ENCODE data around the gene ZNF609.
"Not testable (repeated sequence)": the region's sequence is repeated elsewhere in the genome, so short reads cannot be mapped to it uniquely, and the experiment has no call there.

The ZNF609 gene

DNA sequence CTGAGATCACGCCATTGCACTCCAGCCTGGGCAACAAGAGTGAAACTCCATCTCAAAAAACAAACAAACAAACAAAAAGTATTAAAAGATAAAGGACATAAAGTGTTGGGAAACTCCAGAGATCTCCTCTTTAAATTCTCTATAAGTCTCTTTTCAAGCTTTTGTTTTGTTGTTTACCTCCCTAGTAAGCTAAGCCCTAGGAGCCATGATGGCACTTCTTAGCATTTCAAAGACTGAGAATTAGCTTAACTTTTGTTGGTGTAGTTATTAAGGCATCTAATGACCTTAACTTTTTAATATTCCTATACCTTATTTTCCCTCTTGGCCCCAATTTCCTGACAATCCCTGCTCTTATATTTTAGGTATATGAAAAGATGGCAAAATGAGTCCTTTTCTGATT lies 157.3 kb downstream of the ZNF609 start:
- DNase-seq, result no peak
- intact Hi-C loops (cut with DNase I), result no loop called here

DNA sequence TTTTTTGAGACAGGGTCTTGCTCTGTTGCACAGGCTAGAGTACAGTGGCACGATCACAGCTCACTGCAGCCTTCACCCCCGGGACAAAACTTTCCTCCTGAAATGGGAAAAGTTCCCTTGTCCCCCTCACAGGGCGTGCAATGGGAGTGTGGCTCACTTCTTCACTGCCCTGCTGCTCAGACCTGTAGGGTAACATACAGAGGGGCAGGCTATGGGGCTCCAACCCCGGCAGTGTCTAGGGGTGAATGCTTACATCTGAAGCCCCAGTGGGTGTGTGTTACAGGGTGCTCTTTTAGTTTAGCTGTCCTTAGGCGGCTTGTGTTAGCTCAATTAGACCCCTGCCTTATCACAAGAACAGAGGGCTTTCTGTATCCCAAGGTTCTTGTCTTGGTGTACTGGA lies 157.8 kb downstream of the ZNF609 start:
- intact Hi-C loops (cut with DNase I), result no loop called here
- no peak for DNase-seq

DNA sequence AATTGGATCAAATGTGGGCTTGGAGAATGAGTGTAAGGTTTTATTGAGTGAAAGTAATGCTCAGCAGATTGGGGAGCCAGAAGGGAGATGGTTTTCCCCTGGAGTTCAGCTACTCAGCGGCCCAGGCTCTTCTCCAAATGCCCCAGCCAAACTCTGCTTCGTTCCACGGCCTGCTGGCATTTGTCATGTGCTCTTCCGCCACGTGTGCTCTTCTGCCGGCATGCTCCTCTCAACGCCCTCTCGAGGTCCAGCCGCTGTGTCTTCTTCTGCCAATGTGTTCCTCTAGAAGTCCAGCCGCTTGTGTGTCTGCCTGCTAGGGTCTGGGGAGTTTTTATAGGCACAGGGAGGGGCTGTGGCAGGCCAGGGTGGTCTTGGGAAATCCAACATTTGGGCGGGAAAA lies 158.2 kb downstream of the ZNF609 start:
- intact Hi-C loops (cut with DNase I), result no loop called here
- no peak for DNase-seq

DNA sequence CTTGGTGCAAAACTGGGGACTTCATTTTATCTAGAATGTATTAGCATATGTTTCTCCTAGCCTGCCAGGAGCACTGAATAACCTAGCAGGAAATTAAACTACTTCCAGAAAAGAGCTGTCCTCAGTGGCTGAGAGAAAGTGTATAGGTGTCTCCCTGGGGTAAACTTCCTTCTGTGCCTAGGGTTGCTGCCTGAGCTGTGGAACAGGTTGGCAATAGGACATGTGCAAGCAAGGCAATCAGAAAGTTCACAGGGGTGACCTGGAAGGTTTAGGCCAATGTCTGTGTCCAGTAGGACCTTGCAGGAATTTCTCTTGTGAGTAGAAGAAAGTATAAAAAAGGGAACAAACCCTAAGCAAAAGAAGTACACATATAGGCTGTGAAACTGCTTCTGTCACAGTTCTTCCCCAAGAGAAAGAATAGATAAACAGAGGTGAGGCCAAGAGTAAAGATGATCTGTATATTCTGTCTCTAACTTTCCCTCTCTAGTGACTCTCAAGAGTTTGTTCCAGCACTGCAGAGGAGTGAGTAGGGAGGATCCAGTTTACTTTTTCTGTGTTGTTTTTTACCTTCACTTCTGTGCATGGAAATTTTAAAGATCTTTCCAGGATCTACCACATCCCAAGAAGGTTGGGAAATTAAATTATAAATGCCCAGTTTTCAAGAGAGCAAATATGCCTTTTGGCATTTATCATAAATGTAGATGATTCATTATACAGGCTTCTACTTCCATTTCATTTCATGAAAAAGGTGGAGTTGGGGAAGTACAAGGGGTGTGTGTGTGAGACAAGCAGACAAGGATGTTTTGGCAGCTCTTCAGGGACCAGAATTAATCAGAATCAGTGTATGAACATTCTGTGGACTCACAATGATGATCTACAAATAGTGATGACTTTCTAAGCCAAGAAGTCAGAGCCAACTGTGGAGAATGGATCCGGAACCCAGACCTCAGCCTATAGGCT lies 159.8 kb downstream of the ZNF609 start:
- intact Hi-C loops (cut with DNase I), result no loop called here

DNA sequence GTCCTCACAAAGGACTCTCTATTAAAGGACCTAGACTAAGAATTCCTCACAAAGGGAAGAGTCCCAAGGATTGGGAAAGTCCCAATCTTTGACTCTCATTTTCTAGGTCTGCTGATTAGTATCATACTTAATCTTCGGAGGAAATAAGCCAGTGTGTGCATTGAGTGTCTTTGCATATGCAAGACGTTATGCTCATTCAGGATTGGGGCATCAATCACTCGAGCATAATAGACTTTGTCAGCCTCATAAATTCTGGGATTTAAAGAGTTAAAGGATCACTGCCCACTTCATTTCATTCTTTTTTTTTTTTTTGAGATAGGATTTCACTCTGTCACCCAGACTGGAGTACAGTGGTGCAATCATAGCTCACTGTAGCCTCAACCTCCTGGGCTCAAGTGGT lies 160.7 kb downstream of the ZNF609 start:
- DNase-seq, result no peak
- intact Hi-C loops (cut with DNase I), result no loop called here

More for the DNA sequence above, 159.8 kb downstream of the ZNF609 start:
- no peak for DNase-seq

DNA sequence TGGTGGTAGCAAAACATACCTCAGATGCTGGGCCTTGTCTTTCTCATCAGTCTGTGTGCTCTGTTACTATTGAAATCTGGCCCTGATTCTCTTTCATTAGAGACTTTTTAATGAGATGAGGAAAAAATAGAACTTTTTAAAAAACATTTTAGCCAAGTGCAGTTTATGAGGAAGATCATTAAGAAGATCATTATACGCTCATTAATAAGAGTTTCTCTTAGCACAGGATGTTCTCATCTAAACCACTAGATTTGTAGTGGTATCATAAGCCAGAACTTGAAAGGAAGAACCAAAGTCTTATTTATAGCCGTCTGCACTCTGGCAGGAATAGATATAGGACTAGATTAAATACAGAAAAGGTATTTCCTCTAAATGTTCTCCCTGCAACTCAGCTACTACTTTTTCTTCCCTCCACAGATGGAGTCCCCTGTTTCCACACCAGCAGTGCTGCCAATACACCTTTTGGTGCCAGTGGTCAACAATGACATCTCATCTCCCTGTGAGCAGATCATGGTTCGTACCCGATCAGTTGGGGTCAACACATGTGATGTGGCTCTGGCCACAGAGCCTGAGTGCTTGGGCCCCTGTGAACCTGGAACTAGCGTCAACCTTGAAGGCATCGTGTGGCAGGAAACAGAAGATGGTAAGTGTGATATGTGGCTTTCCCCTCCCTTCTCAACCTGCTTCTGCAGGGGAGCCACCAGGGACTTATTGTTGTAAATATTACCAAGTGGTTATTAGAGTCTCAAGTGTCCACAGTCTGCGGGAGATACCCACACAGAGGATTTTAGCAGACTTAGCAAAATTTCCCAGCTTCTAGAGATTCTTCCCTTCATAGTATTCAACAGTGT lies 162.3 kb downstream of the ZNF609 start:
- intact Hi-C loops (cut with DNase I), result no loop called here

DNA sequence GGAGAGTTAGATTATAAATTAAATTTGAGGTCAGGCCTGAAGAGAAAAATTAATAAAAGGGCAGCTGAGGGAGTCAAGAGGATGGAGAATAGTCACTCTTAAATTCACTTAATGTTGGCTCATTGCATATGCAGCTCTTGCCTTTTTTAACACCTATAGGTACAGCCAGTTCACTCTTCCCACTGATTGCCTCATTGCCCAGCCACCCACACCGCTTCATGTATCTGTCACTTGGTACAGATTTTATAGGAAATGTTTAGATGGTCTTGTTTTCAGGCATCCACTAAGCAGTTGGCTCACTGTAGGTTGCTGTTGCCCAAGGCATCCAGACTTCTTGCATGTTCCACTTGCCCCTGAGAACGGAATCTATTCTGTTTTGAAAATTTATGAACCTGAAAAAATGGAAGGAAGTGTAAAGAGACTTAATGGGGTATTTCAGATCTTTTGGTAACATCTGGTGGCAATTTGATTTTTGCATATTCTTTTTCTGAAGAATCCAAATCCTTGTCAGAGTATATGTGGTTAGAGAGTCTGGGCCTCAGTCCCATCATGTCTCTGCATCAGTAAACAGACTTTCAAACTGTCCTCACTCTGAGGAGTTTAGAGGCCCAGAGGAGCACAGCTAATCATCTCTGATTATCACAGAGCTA lies 163.1 kb downstream of the ZNF609 start:
- DNase-seq, result peak in 6 of 10 donors; percentile 12 to 87 (median 40)
- intact Hi-C loops (cut with DNase I), result no loop called here

More for the DNA sequence above, 162.3 kb downstream of the ZNF609 start:
- DNase-seq, result no peak

DNA sequence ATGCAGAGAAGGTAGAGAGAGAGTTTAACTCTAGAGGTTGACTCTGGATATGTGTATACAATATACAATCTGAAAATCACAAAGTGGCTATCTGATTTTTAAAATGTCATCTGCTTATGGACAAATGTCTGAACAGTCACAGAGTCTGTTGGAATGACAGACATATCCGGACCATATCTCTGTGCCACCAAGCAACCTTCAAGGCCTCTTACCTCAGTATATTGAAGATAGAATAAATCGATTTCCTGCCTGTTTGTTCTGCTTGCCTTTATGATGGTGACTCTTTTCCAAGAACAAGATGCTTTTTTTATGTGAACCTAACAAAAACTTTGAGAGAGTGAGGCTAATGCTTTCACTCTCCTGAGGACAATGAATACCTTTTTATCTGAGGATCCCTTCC lies 163.9 kb downstream of the ZNF609 start:
- no peak for DNase-seq
- intact Hi-C loops (cut with DNase I), result no loop called here

DNA sequence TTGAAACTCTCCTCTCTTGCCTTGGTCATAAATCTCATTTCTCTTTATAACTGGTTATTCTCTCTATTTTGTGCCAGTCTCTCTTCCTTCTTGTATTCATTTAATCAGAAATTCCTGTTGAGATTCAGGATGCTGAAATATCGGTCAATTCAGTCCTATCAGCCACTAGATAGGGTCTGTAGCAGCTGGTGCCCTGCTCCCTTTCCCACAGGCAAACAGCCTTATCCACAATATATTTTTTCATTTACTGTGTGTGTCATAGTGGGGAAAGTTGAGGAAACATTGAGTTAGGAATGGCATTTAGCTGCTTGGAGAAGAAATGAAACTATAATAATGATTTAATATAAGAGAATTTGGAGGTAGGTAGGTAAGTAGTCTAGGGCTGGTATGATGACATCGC lies 168.7 kb downstream of the ZNF609 start:
- intact Hi-C loops (cut with DNase I), result no loop called here
- no peak for DNase-seq

DNA sequence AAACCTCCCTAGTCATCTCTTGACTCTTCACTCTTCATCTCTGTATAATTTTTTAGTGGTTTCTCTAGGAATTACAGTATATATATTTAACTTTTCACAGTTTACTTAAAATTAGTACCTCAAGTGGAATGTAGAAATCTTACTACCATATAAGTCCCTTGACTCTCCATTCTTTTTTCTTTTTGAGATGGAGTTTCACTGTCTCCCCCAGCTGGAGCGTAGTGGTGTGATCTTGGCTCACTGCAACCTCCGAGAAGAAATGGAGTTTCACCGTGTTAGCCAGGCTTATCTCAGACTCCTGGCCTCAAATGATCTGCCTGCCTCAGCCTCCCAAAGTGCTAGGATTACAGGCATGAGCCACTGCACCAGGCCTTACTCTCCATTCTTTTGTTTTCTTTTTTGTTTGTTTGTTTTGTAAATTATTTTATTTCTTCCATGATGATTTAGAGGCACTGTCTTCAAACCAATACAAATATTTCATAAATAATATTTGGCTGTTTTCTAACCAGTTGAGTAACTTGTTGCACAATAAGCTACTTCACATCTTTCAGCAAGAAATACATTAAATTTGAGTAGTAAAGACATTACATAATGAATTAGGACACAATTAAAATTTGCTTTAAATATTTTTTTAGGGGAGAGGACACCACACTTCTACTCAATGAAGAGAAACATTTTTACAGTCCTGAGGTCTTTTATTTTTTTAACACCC lies 170.2 kb downstream of the ZNF609 start:
- intact Hi-C loops (cut with DNase I), result loop anchor here (10.0 kb wide), 1 partner anchor 166 kb away; the partner anchor contains the start of gene ZNF609
- no peak for DNase-seq

DNA sequence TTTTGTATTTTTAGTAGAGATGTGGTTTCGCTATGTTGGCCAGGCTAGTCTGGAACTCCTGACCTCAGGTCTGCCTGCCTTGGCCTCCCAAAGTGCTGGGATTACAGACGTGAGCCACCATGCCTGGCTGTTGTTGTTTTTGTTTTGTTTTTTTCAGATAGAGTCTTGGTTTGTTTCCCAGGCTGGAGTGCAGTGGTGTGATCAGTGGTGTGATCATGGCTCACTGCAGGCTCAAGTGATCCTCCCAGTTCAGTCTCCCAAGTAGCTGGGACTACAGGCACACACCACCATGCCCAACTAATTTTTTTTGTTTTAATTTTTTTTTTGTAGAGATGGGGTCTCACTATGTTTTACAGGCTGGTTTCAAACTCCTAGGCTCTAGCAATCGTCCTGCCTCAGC lies 172.3 kb downstream of the ZNF609 start:
- intact Hi-C loops (cut with DNase I), result loop anchor here (10.0 kb wide), 1 partner anchor 168 kb away; the partner anchor contains the start of gene ZNF609
- not testable (repeated sequence) for DNase-seq

DNA sequence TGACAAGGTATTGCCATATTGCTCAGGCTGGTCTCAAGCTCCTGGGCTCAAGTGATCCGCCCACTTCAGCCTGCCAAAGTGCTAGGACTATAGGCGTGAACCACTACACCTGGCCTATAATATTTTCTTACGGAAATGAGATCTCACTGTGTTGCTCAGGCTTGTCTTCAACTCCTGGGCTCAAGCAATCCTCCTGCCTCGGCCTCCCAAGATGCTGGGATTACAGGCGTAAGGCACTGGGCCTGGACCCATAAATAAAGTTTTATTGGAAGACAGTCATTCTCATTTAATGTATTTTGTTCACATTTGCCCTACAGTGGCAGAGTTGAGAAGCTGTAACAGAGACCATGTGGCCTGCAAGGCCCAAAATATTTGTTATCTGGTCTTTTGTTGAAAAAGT lies 173.0 kb downstream of the ZNF609 start:
- intact Hi-C loops (cut with DNase I), result loop anchor here (10.0 kb wide), 1 partner anchor 169 kb away; the partner anchor contains the start of gene ZNF609

DNA sequence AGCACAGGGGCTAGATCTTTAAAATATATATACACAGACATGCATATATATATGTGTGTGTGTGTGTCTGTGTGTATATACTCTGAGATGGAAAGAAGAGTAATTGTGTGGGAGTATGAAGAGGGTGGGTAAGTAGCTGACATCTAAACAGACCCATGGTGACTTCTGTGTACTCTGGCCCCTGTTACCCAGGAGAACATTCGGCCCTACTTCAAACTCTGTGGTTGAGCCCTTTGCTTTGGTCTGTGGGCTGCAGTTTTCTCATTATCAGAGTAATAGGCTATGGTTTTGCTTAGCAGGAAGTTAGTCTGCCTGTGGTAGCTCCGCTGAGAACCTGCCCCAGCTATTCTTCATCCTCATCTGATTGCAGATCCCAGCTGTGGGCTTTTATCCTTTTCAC lies 173.6 kb downstream of the ZNF609 start:
- intact Hi-C loops (cut with DNase I), result loop anchor here (10.0 kb wide), 1 partner anchor 169 kb away; the partner anchor contains the start of gene ZNF609
- no peak for DNase-seq

More for the DNA sequence above, 173.0 kb downstream of the ZNF609 start:
- DNase-seq, result no peak

DNA sequence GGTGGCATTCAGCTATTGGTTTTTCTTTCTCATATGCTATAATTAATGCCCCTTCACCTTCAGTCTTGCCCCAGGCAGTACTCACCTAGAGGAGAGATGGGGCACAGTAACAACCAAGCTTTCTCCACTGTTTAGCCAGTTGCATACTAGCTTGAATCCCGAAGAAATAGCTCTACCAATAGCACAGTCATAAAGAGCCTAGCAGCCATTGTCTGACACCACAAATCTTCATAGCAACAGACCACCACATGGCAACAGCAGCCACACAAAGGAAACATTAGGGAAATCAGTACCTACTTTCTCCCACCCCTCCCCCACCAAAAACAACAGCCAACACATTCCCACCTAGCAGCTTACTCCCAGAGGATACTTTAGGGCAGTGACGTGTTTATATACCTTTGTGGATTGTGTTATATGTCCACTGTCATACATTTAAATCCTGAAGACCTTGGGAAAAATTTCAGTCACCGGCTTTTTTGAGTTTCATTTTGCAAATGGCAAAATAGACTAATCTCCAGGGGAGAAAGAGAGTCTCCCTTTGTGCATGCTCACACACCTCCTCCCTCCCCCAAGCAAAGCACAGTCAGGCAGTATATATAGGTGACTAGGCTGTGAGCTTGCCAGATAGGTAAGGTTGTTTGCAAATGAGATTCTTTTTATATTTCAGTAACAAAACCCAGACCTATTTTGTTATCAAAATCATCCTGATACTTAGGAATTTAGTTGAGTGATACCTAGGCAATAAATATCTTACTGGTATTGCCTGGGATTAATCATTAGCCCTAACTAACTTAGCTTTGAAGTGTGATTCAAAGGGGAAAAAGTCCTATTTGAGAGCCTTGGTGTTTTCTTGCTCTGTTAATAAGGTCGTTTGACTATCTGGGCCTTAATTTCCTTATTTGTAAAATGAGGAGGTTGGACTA lies 174.5 kb downstream of the ZNF609 start:
- no peak for DNase-seq
- intact Hi-C loops (cut with DNase I), result loop anchor here (10.0 kb wide), 1 partner anchor 170 kb away; the partner anchor contains the start of gene ZNF609

DNA sequence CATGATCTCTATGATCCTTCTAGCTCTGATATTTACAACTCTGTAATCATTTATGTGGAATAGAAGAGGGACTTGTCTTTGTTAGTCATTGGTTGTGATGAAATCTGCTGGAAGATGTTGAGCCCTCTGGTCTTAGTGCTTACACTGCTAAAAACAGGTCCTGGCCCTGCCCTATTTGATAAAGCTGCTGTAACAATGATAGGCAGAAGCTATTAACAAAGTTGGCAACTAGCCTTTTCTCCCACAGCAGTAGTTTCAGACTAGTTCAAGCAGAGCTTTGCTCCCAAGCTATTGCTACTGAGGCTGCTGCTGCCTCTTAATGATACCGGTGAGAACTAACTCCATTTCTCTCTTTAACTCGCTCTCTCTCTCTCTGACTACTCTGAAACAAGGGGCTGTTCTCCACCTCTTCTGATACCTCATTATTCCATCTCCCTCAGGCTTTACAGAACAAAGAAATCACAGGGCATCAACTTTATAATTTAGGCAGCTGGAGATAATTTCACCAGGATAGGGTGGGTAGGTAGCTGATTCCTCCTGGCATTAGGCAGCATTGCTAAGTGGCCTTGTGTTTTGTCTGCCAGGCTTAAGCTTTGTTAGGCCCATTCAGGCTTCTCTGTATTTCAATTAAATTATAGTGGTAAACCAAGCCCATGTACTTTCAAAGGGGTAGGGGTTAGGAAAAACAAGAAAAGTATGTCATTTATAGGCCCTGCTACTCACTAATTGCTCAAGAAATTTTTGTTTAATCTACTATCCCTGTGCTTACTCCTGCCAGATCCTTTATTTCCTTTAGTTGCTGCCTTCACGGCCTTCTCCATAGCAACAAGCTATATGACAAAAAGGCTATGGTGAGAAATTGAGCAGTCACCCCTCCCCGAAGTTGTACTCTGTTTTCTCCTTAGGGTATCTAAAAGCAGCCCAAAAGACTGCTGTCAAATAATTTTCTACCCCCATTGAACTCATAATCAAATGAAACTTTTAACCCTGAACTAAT lies 175.4 kb downstream of the ZNF609 start:
- no peak for DNase-seq
- intact Hi-C loops (cut with DNase I), result loop anchor here (10.0 kb wide), 1 partner anchor 171 kb away; the partner anchor contains the start of gene ZNF609

DNA sequence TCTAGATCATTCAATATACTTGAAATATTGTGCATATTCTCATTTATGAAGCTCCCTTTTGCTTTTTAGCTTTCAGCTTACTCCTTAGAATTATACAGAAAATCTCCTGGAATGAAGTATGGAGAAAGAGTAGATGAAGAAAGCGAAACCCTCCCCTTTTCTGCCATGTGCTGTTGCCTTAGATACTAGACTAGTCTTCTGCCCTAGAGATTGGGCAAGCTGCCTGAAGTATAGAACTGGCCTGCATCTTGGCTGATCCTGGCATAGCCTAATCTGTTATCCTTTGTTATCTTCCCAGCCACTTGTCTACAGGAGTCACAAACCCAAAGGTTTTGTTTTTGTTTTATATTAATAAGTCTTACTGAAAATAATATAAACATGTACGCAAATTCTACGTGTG lies 176.2 kb downstream of the ZNF609 start:
- intact Hi-C loops (cut with DNase I), result loop anchor here (10.0 kb wide), 1 partner anchor 172 kb away; the partner anchor contains the start of gene ZNF609
- DNase-seq, result no peak

DNA sequence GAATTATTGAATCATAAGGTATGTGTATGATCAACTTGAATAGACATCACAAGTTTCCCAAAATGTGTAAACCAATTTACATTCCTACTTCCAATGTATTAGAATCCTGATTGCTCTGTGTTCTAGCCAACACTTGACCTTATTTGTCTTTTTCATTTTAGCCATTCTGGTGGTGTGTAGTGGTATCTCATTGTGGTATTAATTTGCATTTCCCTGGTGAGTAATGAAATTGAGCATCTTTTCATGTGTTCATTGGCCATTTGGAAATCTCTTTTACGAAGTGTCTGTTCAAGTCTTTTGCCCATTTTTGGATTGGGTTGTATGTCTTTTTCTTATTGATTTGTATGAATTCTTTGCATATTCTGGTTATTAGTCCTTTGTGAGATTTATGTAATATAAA lies 177.0 kb downstream of the ZNF609 start:
- no peak for DNase-seq
- intact Hi-C loops (cut with DNase I), result loop anchor here (10.0 kb wide), 1 partner anchor 173 kb away; the partner anchor contains the start of gene ZNF609
